ENCODE measurements around the gene FXR1.
A peak's percentile ranks its signal among the peaks of the same experiment; 100 is the strongest.
"Not testable (repeated sequence)": the region's sequence is repeated elsewhere in the genome, so short reads cannot be mapped to it uniquely, and the experiment has no call there.

The FXR1 gene

GRCh38 chr3:180980611-180981010, 68.1 kb downstream of the FXR1 start:
- no peak overlapping the region for H3K4me3 ChIP-seq (ENCODE audit: insufficient read depth in 1 of 2, low read depth in 1 of 2, low read length in 2 of 2)
- H3K4me2 ChIP-seq (ENCODE audit: low read length, poor library complexity, severe bottlenecking) = no peak overlapping the region
- H3K79me1 ChIP-seq (replicated peaks; ENCODE audit: low read length, poor library complexity, severe bottlenecking) = peaks cover 5% of the 10 kb centered on the region

GRCh38 chr3:180981912-180982311, 69.4 kb downstream of the FXR1 start:
- 80% methylated on average over 1 of the region's 2 CpGs for WGBS
- Histone ChIP-seq H4K91ac (ENCODE audit: low read length) (no peak overlapping the region), H4K8ac (ENCODE audit: low read length) (no peak overlapping the region), H3K4ac (ENCODE audit: low read depth in 1 of 2, low read length in 2 of 2) (no peak overlapping the region), H2BK12ac (ENCODE audit: low read length in 2 of 2) (no peak overlapping the region), H3K36me3 (ENCODE audit: control insufficient read depth in 1 of 2, insufficient read depth in 2 of 2, low read depth in 1 of 2, low read length in 2 of 2) (peaks cover 3 to 78% of the 10 kb centered on the region in 2 experiments), H3K23ac (ENCODE audit: low read length in 2 of 2) (no peak overlapping the region), H3K27ac (ENCODE audit: low read length, poor library complexity, severe bottlenecking) (no peak overlapping the region), H2AFZ (ENCODE audit: low read depth, low read length) (no peak overlapping the region), H3K4me2 (ENCODE audit: low read length, poor library complexity, severe bottlenecking) (no peak overlapping the region), H2AK5ac (ENCODE audit: low read length, severe bottlenecking) (no peak overlapping the region), H3K27me3 (ENCODE audit: control insufficient read depth in 1 of 2, insufficient read depth in 1 of 2, low read length in 2 of 2) (no peaks in the 10 kb centered on the region), H3K9ac (ENCODE audit: low read length) (no peak overlapping the region), H3K18ac (ENCODE audit: low read depth in 1 of 2, low read length in 2 of 2) (no peak overlapping the region), H2BK5ac (ENCODE audit: low read depth, low read length, poor library complexity, severe bottlenecking) (no peak overlapping the region), H3K9me3 (ENCODE audit: control insufficient read depth, low read length) (no peaks in the 10 kb centered on the region), H2BK15ac (ENCODE audit: low read depth, poor library complexity, severe bottlenecking) (no peak overlapping the region), H3K4me1 (ENCODE audit: control insufficient read depth, insufficient read depth, low read depth, low read length) (no peaks in the 10 kb centered on the region), H3K79me1 (replicated peaks; ENCODE audit: low read length, poor library complexity, severe bottlenecking) (peaks cover 5% of the 10 kb centered on the region), H3K14ac (ENCODE audit: low read length in 2 of 2) (no peak overlapping the region), H3K4me3 (ENCODE audit: insufficient read depth in 1 of 2, low read depth in 1 of 2, low read length in 2 of 2) (no peak overlapping the region), H2BK120ac (ENCODE audit: low read depth, low read length) (no peak overlapping the region)
- DNase-seq = no peak

More at GRCh38 chr3:180980611-180981010, 68.1 kb downstream of the FXR1 start:
- DNase-seq = peak; percentile 25
- H3K27ac ChIP-seq (ENCODE audit: low read length, poor library complexity, severe bottlenecking) = no peak overlapping the region
- no peaks in the 10 kb centered on the region for H3K27me3 ChIP-seq (ENCODE audit: control insufficient read depth in 1 of 2, insufficient read depth in 1 of 2, low read length in 2 of 2)
- no peak overlapping the region for H2AFZ ChIP-seq (ENCODE audit: low read depth, low read length)
- H4K91ac ChIP-seq (ENCODE audit: low read length) = no peak overlapping the region
- no peak overlapping the region for H4K8ac ChIP-seq (ENCODE audit: low read length)
- no peak overlapping the region for H2BK12ac ChIP-seq (ENCODE audit: low read length in 2 of 2)
- H3K23ac ChIP-seq (ENCODE audit: low read length in 2 of 2) = no peak overlapping the region
- H3K4me1 ChIP-seq (ENCODE audit: control insufficient read depth, insufficient read depth, low read depth, low read length) = no peaks in the 10 kb centered on the region
- H2BK15ac ChIP-seq (ENCODE audit: low read depth, poor library complexity, severe bottlenecking) = no peak overlapping the region
- peaks cover 0 to 80% of the 10 kb centered on the region in 2 experiments for H3K36me3 ChIP-seq (ENCODE audit: control insufficient read depth in 1 of 2, insufficient read depth in 2 of 2, low read depth in 1 of 2, low read length in 2 of 2)
- no peak overlapping the region for H3K4ac ChIP-seq (ENCODE audit: low read depth in 1 of 2, low read length in 2 of 2)
- no peak overlapping the region for H3K18ac ChIP-seq (ENCODE audit: low read depth in 1 of 2, low read length in 2 of 2)
- H2AK5ac ChIP-seq (ENCODE audit: low read length, severe bottlenecking) = no peak overlapping the region
- no peak overlapping the region for H2BK120ac ChIP-seq (ENCODE audit: low read depth, low read length)
- peak overlapping the region; percentile 67 for H3K9ac ChIP-seq (ENCODE audit: low read length)
- H2BK5ac ChIP-seq (ENCODE audit: low read depth, low read length, poor library complexity, severe bottlenecking) = no peak overlapping the region
- H3K14ac ChIP-seq (ENCODE audit: low read length in 2 of 2) = no peak overlapping the region
- no peaks in the 10 kb centered on the region for H3K9me3 ChIP-seq (ENCODE audit: control insufficient read depth, low read length)

GRCh38 chr3:180983136-180983535, 70.7 kb downstream of the FXR1 start:
- Histone ChIP-seq H3K14ac (ENCODE audit: low read length in 2 of 2) (no peak overlapping the region), H4K91ac (ENCODE audit: low read length) (no peak overlapping the region), H3K36me3 (ENCODE audit: control insufficient read depth in 1 of 2, insufficient read depth in 2 of 2, low read depth in 1 of 2, low read length in 2 of 2) (peaks cover 3 to 76% of the 10 kb centered on the region in 2 experiments), H4K8ac (ENCODE audit: low read length) (no peak overlapping the region), H2BK15ac (ENCODE audit: low read depth, poor library complexity, severe bottlenecking) (no peak overlapping the region), H3K4me3 (ENCODE audit: insufficient read depth in 1 of 2, low read depth in 1 of 2, low read length in 2 of 2) (no peak overlapping the region), H3K27me3 (ENCODE audit: control insufficient read depth in 1 of 2, insufficient read depth in 1 of 2, low read length in 2 of 2) (no peaks in the 10 kb centered on the region), H3K9me3 (ENCODE audit: control insufficient read depth, low read length) (no peaks in the 10 kb centered on the region), H3K18ac (ENCODE audit: low read depth in 1 of 2, low read length in 2 of 2) (no peak overlapping the region), H3K4me2 (ENCODE audit: low read length, poor library complexity, severe bottlenecking) (no peak overlapping the region), H2BK12ac (ENCODE audit: low read length in 2 of 2) (no peak overlapping the region), H3K4ac (ENCODE audit: low read depth in 1 of 2, low read length in 2 of 2) (no peak overlapping the region), H2BK5ac (ENCODE audit: low read depth, low read length, poor library complexity, severe bottlenecking) (no peak overlapping the region), H3K27ac (ENCODE audit: low read length, poor library complexity, severe bottlenecking) (no peak overlapping the region), H3K23ac (ENCODE audit: low read length in 2 of 2) (no peak overlapping the region), H2AFZ (ENCODE audit: low read depth, low read length) (no peak overlapping the region), H2AK5ac (ENCODE audit: low read length, severe bottlenecking) (no peak overlapping the region), H3K79me1 (replicated peaks; ENCODE audit: low read length, poor library complexity, severe bottlenecking) (peaks cover 7% of the 10 kb centered on the region), H3K9ac (ENCODE audit: low read length) (no peak overlapping the region), H2BK120ac (ENCODE audit: low read depth, low read length) (no peak overlapping the region), H3K4me1 (ENCODE audit: control insufficient read depth, insufficient read depth, low read depth, low read length) (peaks cover 3% of the 10 kb centered on the region)
- 100% methylated on average over 1 of the region's 2 CpGs for WGBS
- no peak for DNase-seq

- H3K14ac ChIP-seq (ENCODE audit: low read length in 2 of 2); H3K4me3 ChIP-seq (ENCODE audit: insufficient read depth in 1 of 2, low read depth in 1 of 2, low read length in 2 of 2); H3K4me1 ChIP-seq (ENCODE audit: control insufficient read depth, insufficient read depth, low read depth, low read length); H2BK12ac ChIP-seq (ENCODE audit: low read length in 2 of 2); H4K8ac ChIP-seq (ENCODE audit: low read length); H2BK120ac ChIP-seq (ENCODE audit: low read depth, low read length); H4K91ac ChIP-seq (ENCODE audit: low read length); H2BK5ac ChIP-seq (ENCODE audit: low read depth, low read length, poor library complexity, severe bottlenecking); H3K23ac ChIP-seq (ENCODE audit: low read length in 2 of 2); H2BK15ac ChIP-seq (ENCODE audit: low read depth, poor library complexity, severe bottlenecking); H3K9me3 ChIP-seq (ENCODE audit: control insufficient read depth, low read length); H3K4ac ChIP-seq (ENCODE audit: low read depth in 1 of 2, low read length in 2 of 2); H3K18ac ChIP-seq (ENCODE audit: low read depth in 1 of 2, low read length in 2 of 2); DNase-seq; H3K27ac ChIP-seq (ENCODE audit: low read length, poor library complexity, severe bottlenecking); H2AK5ac ChIP-seq (ENCODE audit: low read length, severe bottlenecking); H3K79me1 ChIP-seq (replicated peaks; ENCODE audit: low read length, poor library complexity, severe bottlenecking); H3K4me2 ChIP-seq (ENCODE audit: low read length, poor library complexity, severe bottlenecking); H3K27me3 ChIP-seq (ENCODE audit: control insufficient read depth in 1 of 2, insufficient read depth in 1 of 2, low read length in 2 of 2); H2AFZ ChIP-seq (ENCODE audit: low read depth, low read length): not testable (repeated sequence)
- peaks cover 3 to 60% of the 10 kb centered on the region in 2 experiments for H3K36me3 ChIP-seq (ENCODE audit: control insufficient read depth in 1 of 2, insufficient read depth in 2 of 2, low read depth in 1 of 2, low read length in 2 of 2)
- 98% methylated on average over 6 of the region's 10 CpGs for WGBS
- H3K9ac ChIP-seq (ENCODE audit: low read length) = peak overlapping the region; percentile 10
Measured at GRCh38 chr3:180986366-180986765, 73.9 kb downstream of the FXR1 start.
